HFF-Myc (cell line): ENCODE results near the gene CLASRP.

Experiments
- DNase-seq: peaks from one replicate; pipeline ENCODE4 v3.0.0-alpha.2; 2011; ENCODE audit warnings: low read depth; ENCODE audit errors: extremely low read depth
- H3K4me3 ChIP-seq: replicated peaks from 2 replicates; pipeline ENCODE4 v1.5.1; 2011; ENCODE audit warnings: low read depth, mild to moderate bottlenecking, control low read depth, low read length
- TF ChIP-seq, protein P1 (sequence below): IDR thresholded peaks from 2 replicates; pipeline ENCODE4 v1.5.1; 2012; ENCODE audit warnings: mild to moderate bottlenecking, low read depth, low read length, control low read depth; ENCODE audit errors: missing control alignments

Gene CLASRP

DNA sequence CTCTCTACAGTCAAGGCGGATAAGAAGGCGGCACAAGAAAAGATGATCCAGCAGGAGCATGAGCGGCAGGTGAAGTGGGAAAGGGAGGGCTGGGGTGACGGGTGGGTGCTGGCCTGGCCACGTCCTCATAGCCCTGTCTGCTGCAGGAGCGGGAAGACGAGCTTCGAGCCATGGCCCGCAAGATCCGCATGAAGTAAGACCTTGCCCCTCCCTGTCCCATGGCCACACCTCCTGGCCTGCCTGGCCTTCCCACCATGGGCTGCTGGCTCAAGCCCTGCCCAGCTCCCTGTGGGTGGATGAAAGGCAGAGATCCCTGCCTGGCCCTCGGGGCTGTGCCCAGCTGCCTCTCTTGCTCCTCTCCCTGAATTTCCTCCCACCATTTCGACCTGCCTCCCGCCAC lies 30.2 kb downstream of the CLASRP start:
- no peak overlapping the region for H3K4me3 ChIP-seq
- TF ChIP-seq, protein P1, sequence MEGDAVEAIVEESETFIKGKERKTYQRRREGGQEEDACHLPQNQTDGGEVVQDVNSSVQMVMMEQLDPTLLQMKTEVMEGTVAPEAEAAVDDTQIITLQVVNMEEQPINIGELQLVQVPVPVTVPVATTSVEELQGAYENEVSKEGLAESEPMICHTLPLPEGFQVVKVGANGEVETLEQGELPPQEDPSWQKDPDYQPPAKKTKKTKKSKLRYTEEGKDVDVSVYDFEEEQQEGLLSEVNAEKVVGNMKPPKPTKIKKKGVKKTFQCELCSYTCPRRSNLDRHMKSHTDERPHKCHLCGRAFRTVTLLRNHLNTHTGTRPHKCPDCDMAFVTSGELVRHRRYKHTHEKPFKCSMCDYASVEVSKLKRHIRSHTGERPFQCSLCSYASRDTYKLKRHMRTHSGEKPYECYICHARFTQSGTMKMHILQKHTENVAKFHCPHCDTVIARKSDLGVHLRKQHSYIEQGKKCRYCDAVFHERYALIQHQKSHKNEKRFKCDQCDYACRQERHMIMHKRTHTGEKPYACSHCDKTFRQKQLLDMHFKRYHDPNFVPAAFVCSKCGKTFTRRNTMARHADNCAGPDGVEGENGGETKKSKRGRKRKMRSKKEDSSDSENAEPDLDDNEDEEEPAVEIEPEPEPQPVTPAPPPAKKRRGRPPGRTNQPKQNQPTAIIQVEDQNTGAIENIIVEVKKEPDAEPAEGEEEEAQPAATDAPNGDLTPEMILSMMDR = no peak
- DNase-seq = no peak

- no peak for DNase-seq
- no peak overlapping the region for H3K4me3 ChIP-seq
- TF ChIP-seq, protein P1 = no peak
Measured at GRCh38 chr19:45070214-45070613, 31.4 kb downstream of the CLASRP start.

- DNase-seq = no peak
- TF ChIP-seq, protein P1 = no peak
- no peak overlapping the region for H3K4me3 ChIP-seq
Measured at GRCh38 chr19:45070861-45071544, 32.2 kb downstream of the CLASRP start.

DNA sequence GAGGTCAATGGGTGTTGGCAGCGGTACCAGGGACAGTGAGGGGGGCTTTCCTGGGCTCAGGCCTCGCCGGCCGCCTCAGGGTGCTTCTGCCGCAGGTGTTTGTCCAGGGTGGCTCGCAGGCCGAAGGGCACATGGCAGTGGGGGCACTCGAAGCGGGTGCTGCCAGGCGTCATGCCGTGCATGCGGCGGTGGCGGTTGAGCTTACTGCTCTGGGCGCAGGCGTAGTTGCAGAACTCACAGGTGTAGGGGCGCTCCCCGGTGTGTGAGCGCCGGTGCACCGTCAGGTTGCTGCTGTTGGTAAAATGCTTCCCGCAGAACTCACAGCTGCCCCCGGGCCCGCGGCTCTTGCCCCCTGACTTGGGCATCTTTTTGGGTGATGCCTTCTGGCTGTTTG lies 32.7 kb downstream of the CLASRP start:
- DNase-seq = no peak
- TF ChIP-seq, protein P1 = no peak
- H3K4me3 ChIP-seq = no peak overlapping the region

DNA sequence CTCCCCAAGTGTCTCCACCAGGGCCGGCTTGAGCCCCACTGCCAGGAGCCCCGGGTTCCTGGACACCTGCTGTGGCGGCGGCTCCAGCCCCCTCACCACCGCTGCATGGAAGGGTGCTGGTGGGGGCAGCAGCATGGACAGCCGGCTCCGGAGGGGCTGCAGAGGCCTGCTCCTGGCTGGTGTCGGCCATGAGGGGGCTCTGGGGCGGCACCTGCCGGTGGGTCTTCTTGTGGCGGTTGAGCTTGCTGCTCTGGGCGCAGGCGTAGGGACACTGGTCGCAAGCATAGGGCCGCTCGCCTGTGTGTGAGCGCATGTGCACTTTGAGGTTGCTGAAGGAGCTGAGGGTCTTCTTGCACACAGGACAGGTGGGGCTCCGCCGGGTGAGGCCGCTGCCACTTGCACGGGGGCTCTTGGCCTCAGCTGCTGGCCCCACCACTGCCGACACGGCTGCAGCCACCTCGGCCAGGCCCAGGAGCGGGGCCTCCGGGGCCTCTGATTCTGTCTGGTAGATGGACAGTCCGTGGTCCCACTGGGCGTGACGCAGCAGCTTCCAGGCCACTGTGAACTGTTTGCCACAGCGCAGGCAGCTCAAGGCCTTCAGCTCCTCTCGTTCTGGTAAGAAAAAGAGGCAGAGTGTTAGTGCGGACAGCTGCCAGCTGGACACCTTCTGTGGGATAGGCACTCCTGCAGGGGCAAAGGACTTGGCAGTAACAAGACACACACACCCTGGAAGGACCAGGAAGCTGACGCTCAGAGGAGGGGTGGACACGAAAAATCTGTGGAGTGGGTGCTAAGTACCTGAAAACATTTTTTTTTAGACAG lies 33.3 kb downstream of the CLASRP start:
- TF ChIP-seq, protein P1 = no peak
- no peak overlapping the region for H3K4me3 ChIP-seq
- DNase-seq = no peak

DNA sequence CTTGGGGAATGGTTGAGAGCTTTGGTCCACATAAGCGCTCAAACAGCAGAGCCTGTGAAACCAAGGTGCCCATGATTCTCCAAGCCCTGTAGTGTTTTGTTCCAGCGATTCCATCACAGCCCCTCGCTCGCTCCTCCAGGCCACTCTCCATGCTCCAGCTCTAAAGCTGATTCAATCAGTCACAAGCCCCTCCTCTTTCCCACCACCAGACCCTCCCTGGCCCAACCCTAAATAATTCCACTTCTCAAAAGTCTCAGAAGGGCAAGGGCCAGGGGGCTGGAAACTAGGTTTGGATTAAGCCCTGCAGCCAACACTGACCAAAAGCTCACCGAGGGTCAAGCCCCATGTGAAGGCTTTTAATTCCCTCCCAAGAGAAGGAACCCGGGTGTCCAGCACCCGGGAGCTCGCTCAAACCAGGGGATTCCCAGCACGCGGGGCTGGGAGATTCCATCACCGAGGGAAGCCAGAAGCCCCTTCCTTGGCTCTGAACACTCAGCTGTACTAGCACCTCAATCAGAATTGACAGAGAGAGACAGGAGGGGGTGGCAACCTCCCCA lies 36.0 kb downstream of the CLASRP start:
- TF ChIP-seq, protein P1 = no peak
- H3K4me3 ChIP-seq = peak overlapping the region; percentile 67
- no peak for DNase-seq
